Natural killer cell (primary cell): ENCODE results near the gene LIPE. TPM values are rescaled to one million over a fixed set of nuclear protein-coding genes. Genes with fewer than 3 reads are reported as not detected.
A peak's percentile ranks its signal among the peaks of the same experiment; 100 is the strongest.

Experiments
- ATAC-seq, 3 donors: fragments of 150-1000 bp in 2 of 3; fragments of 200-7000 bp in 1 of 3; cut with Tn5 transposase; 1 replicate in 1 of 3; 2 replicates in 2 of 3; pipeline ENCODE4 v1.10.0; 2021; ENCODE audit warnings: mild to moderate bottlenecking in 2 of 3, moderate library complexity in 2 of 3
- DNase-seq, 2 donors: peaks; one replicate each; pipeline versions ENCODE4 v3.0.0 to v3.0.0-alpha.2; 2013 to 2021; ENCODE audit warnings: mixed read lengths in 1 of 2
- H3K27ac ChIP-seq: one replicate; pipeline ENCODE4 v1.5.1; 2013; ENCODE audit warnings: mild to moderate bottlenecking, low read length
- H3K27me3 ChIP-seq: one replicate; pipeline ENCODE4 v1.6.1; 2013; ENCODE audit warnings: low read length; ENCODE audit not compliant: control insufficient read depth, insufficient read depth
- H3K36me3 ChIP-seq: one replicate; pipeline ENCODE4 v1.6.1; 2013; ENCODE audit warnings: low read length; ENCODE audit not compliant: control insufficient read depth, insufficient read depth
- H3K4me1 ChIP-seq: one replicate; pipeline ENCODE4 v1.6.1; 2013; ENCODE audit warnings: low read length; ENCODE audit not compliant: control insufficient read depth, insufficient read depth
- H3K4me3 ChIP-seq: one replicate; pipeline ENCODE4 v1.5.1; 2013; ENCODE audit warnings: low read length
- H3K9me3 ChIP-seq: one replicate; pipeline ENCODE4 v1.6.1; 2013; ENCODE audit warnings: low read length; ENCODE audit not compliant: control insufficient read depth, insufficient read depth
- H3K27ac Mint-ChIP-seq, 2 donors: one replicate each; pipeline ENCODE4 v1.8.0; 2022; ENCODE audit warnings: mild to moderate bottlenecking in 2 of 2, mixed read lengths in 2 of 2, moderate library complexity in 1 of 2
- H3K27me3 Mint-ChIP-seq, 2 donors: one replicate each; pipeline ENCODE4 v1.8.0; 2022; ENCODE audit warnings: low read depth in 2 of 2, mixed read lengths in 2 of 2
- H3K36me3 Mint-ChIP-seq: one replicate; pipeline ENCODE4 v1.8.0; 2022; ENCODE audit warnings: mixed read lengths
- H3K4me1 Mint-ChIP-seq, 2 donors: one replicate each; pipeline ENCODE4 v1.8.0; 2022; ENCODE audit warnings: mixed read lengths in 2 of 2
- H3K4me3 Mint-ChIP-seq: one replicate; pipeline ENCODE4 v1.8.0; 2022; ENCODE audit warnings: mild to moderate bottlenecking, moderate library complexity, mixed read lengths
- H3K9me3 Mint-ChIP-seq, 2 donors: one replicate each; pipeline ENCODE4 v1.8.0; 2022; ENCODE audit warnings: mixed read lengths in 2 of 2
- CTCF ChIP-seq: fragments of 200-600 bp; IDR thresholded peaks from one replicate; pipeline ENCODE4 v1.8.0; 2022; ENCODE audit warnings: antibody characterized with exemption
- WGBS: methylation state at CpG from one replicate; pipeline ENCODE4 v1.1.7; 2013; ENCODE audit warnings: missing lambda C conversion rate; ENCODE audit not compliant: insufficient coverage; 5-methylcytosine and 5-hydroxymethylcytosine counted together
- intact Hi-C: fragments of 100-400 bp; cut with micrococcal nuclease; formaldehyde crosslinking; loops from one replicate; pipeline ENCODE4 v1.14.2; 2022
- total RNA-seq, 4 donors: library from RNA; stranded (reverse); fragments of 120-200 nt in 1 of 4; gene quantifications; one replicate each; pipeline versions ENCODE4 v1.2.3 to v1.2.4, GENCODE V29; 2013 to 2022

Gene LIPE
- total RNA-seq, 3 donors from 2014 or later (not counting 1 experiment from before 2014, with no cell fraction given): 5.3 to 13.3 (median 11.7) TPM

- H3K27me3 ChIP-seq: no peaks in the 10 kb centered on the region
- H3K27me3 Mint-ChIP-seq: no peaks in the 10 kb centered on the region
- no peak for TF ChIP-seq CTCF
- H3K4me1 ChIP-seq: no peaks in the 10 kb centered on the region
- H3K27ac Mint-ChIP-seq: no peak overlapping the region
- H3K9me3 Mint-ChIP-seq: no peaks in the 10 kb centered on the region
- no peaks in the 10 kb centered on the region for H3K9me3 ChIP-seq
- H3K4me3 ChIP-seq: no peak overlapping the region
- no peak overlapping the region for H3K27ac ChIP-seq
- DNase-seq: no peak
- H3K36me3 ChIP-seq: no peaks in the 10 kb centered on the region
- WGBS: 31% methylated on average over 2 of the region's 2 CpGs
- no peak overlapping the region for H3K4me3 Mint-ChIP-seq
- intact Hi-C loops: no loop called here
- no peaks in the 10 kb centered on the region for H3K36me3 Mint-ChIP-seq
- H3K4me1 Mint-ChIP-seq: peaks cover 0 to 8% of the 10 kb centered on the region in 2 donors
- ATAC-seq: no peak
Measured at GRCh38 chr19:42459926-42460325, 32.7 kb upstream of the LIPE start.

DNA sequence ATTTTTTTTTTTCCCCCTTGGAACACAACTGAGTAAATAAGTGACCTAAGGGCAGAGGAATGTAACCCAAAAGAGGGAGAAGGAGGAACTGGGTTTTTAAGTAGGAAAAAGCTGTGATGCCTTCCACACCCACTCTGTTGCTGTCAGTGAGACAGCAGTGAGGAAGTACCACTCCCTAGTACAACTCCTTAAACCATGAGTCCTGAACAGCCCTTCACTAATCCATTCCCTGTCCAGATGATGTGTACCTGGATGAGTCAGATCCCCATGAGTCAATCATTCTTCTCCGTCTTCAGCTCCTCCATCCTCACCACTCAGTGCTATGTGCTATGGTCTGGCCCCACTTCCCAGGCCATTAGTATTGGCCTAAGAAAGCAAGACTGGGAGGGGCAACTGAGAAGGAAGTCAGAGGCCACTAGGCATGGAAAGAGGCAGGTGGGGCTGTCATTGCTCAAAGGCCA, 28.5 kb upstream of the LIPE start:
- H3K36me3 ChIP-seq: no peaks in the 10 kb centered on the region
- no peak overlapping the region for H3K27ac ChIP-seq
- H3K4me1 ChIP-seq: no peaks in the 10 kb centered on the region
- H3K4me1 Mint-ChIP-seq: peaks cover 5 to 14% of the 10 kb centered on the region in 2 donors
- peaks cover 6 to 10% of the 10 kb centered on the region in 2 donors for H3K27me3 Mint-ChIP-seq
- H3K4me3 ChIP-seq: no peak overlapping the region
- no peak for ATAC-seq
- no peaks in the 10 kb centered on the region for H3K27me3 ChIP-seq
- H3K36me3 Mint-ChIP-seq: no peaks in the 10 kb centered on the region
- no peak for TF ChIP-seq CTCF
- H3K27ac Mint-ChIP-seq: no peak overlapping the region
- H3K9me3 Mint-ChIP-seq: no peaks in the 10 kb centered on the region
- H3K9me3 ChIP-seq: no peaks in the 10 kb centered on the region
- no peak overlapping the region for H3K4me3 Mint-ChIP-seq
- DNase-seq: no peak
- intact Hi-C loops: no loop called here
- 100% methylated on average over 1 of the region's 1 CpG for WGBS

- Mint-ChIP-seq H3K27me3 (peaks cover 6 to 10% of the 10 kb centered on the region in 2 donors), H3K4me1 (peaks cover 5 to 12% of the 10 kb centered on the region in 2 donors), H3K4me3 (no peak overlapping the region), H3K9me3 (no peaks in the 10 kb centered on the region), H3K36me3 (no peaks in the 10 kb centered on the region), H3K27ac (no peak overlapping the region)
- intact Hi-C loops: no loop called here
- WGBS: 100% methylated on average over 1 of the region's 2 CpGs
- Histone ChIP-seq H3K4me1 (peaks cover 4% of the 10 kb centered on the region), H3K9me3 (no peaks in the 10 kb centered on the region), H3K27ac (no peak overlapping the region), H3K4me3 (no peak overlapping the region), H3K27me3 (no peaks in the 10 kb centered on the region), H3K36me3 (no peaks in the 10 kb centered on the region)
- TF ChIP-seq CTCF: no peak
- no peak for ATAC-seq
- DNase-seq: no peak
Measured at GRCh38 chr19:42455086-42455485, 27.9 kb upstream of the LIPE start.

DNA sequence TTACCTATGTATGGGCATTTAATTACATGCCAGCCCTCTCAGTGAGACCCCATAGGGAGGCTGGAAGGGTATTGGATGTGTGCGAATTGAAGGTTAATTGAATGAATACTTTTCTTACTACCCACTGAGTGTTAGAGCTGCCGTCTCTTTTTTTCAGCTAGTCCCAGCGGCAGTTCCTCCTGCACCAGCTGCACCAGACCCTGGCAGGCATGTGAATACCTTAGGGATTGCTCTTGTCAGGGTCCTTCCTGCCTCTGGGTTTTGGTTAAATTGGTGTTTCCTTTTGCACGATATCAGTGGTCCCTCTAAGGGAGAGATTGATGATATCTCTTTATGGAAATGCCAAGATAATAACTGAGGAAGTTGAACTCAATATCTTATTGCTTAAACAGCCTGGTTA, 25.4 kb upstream of the LIPE start:
- 26% methylated on average over 3 of the region's 4 CpGs for WGBS
- H3K9me3 ChIP-seq: no peaks in the 10 kb centered on the region
- no peaks in the 10 kb centered on the region for H3K36me3 ChIP-seq
- H3K4me3 ChIP-seq: no peak overlapping the region
- no peak overlapping the region for H3K27ac ChIP-seq
- no peak for DNase-seq
- peaks cover 6 to 10% of the 10 kb centered on the region in 2 donors for H3K27me3 Mint-ChIP-seq
- H3K27ac Mint-ChIP-seq: no peak overlapping the region
- H3K27me3 ChIP-seq: no peaks in the 10 kb centered on the region
- no peaks in the 10 kb centered on the region for H3K36me3 Mint-ChIP-seq
- TF ChIP-seq CTCF: no peak
- peak in 1 of 3 donors; percentile 25 for ATAC-seq
- intact Hi-C loops: no loop called here
- peaks cover 5 to 10% of the 10 kb centered on the region in 2 donors for H3K4me1 Mint-ChIP-seq
- no peaks in the 10 kb centered on the region for H3K9me3 Mint-ChIP-seq
- H3K4me1 ChIP-seq: peaks cover 12% of the 10 kb centered on the region
- H3K4me3 Mint-ChIP-seq: no peak overlapping the region
